Endothelial cell of umbilical vein (primary cell): ENCODE measurements around the gene BAZ1A.

Experiments
- EZH2 ChIP-seq: IDR thresholded peaks from 2 replicates; pipeline ENCODE4 v1.6.1; 2012; ENCODE audit warnings: borderline replicate concordance, low read depth, mild to moderate bottlenecking, moderate library complexity, low read length, inconsistent platforms; ENCODE audit not compliant: severe bottlenecking
- FOS ChIP-seq: IDR thresholded peaks from 2 replicates; pipeline ENCODE4 v1.6.1; 2011; ENCODE audit warnings: mild to moderate bottlenecking, low read length, moderate library complexity, borderline replicate concordance; ENCODE audit not compliant: insufficient read depth
- POLR2A ChIP-seq: IDR thresholded peaks from 2 replicates; pipeline ENCODE4 v1.6.1; 2012; ENCODE audit warnings: low read depth, mild to moderate bottlenecking, control low read depth, low read length
- POLR2AphosphoS5 ChIP-seq: IDR thresholded peaks from 2 replicates; pipeline ENCODE4 v1.6.1; 2012; ENCODE audit warnings: low read depth, mild to moderate bottlenecking, control low read depth, low read length, moderate library complexity; ENCODE audit not compliant: insufficient read depth
- TF ChIP-seq, protein P1 (sequence below), 2 donors: IDR thresholded peaks; 1 replicate in 1 of 2; 2 replicates in 1 of 2; pipeline ENCODE4 v1.5.1; 2011; ENCODE audit warnings: low read length in 2 of 2, mild to moderate bottlenecking in 2 of 2, moderate library complexity in 2 of 2, control low read depth in 1 of 2, inconsistent platforms in 1 of 2, low read depth in 1 of 2; ENCODE audit not compliant: insufficient read depth in 1 of 2; ENCODE audit errors: extremely low read depth in 1 of 2

DNA sequence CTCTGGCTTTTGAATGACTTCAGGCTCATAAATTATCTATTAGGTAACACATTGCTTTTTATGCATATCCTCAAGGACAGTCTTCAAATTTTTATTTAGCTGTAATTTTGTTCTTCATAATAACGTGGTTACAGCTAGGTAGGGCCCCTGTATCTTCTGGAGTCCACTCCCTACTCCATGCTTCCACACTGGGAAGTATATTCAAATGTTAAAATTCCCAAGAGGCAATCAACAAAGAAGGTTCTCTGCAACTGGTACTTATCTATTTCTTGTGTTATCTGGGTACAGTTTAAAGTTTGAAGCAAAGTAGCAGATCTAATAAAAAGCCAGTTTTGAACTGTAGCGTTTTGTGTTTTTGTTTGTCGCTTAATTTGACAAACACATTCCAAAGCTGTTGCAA is 20.1 kb upstream of the BAZ1A start:
- TF ChIP-seq, protein P1, sequence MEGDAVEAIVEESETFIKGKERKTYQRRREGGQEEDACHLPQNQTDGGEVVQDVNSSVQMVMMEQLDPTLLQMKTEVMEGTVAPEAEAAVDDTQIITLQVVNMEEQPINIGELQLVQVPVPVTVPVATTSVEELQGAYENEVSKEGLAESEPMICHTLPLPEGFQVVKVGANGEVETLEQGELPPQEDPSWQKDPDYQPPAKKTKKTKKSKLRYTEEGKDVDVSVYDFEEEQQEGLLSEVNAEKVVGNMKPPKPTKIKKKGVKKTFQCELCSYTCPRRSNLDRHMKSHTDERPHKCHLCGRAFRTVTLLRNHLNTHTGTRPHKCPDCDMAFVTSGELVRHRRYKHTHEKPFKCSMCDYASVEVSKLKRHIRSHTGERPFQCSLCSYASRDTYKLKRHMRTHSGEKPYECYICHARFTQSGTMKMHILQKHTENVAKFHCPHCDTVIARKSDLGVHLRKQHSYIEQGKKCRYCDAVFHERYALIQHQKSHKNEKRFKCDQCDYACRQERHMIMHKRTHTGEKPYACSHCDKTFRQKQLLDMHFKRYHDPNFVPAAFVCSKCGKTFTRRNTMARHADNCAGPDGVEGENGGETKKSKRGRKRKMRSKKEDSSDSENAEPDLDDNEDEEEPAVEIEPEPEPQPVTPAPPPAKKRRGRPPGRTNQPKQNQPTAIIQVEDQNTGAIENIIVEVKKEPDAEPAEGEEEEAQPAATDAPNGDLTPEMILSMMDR (IDR thresholded peaks at IDR 0.05; ENCODE audit: extremely low read depth in 1 of 2, insufficient read depth in 1 of 2, low read depth in 1 of 2, low read length in 2 of 2): no peak
- TF ChIP-seq POLR2A (no peak), FOS (no peak), EZH2 (no peak), POLR2AphosphoS5 (no peak)
